Adipocyte (in vitro differentiated cells): ENCODE results near the gene STARD3.

Source experiments
- DNase-seq: peaks from one replicate; pipeline ENCODE4 v3.0.0-alpha.2; 2015; ENCODE audit warnings: low read depth
- H3K27me3 ChIP-seq: replicated peaks from 2 replicates; pipeline ENCODE4 v1.7.0; 2013; ENCODE audit warnings: mild to moderate bottlenecking, low read length, moderate library complexity; ENCODE audit not compliant: control insufficient read depth, insufficient read depth
- H3K36me3 ChIP-seq: 2 replicates; pipeline ENCODE4 v1.7.0; 2013; ENCODE audit warnings: low read length, mild to moderate bottlenecking, moderate library complexity; ENCODE audit not compliant: control insufficient read depth, insufficient read depth, severe bottlenecking
- H3K4me1 ChIP-seq: 2 replicates; pipeline ENCODE4 v1.7.0; 2013; ENCODE audit warnings: mild to moderate bottlenecking, low read length, moderate library complexity; ENCODE audit not compliant: control insufficient read depth, insufficient read depth
- H3K4me3 ChIP-seq: 2 replicates; pipeline ENCODE4 v1.7.0; 2013; ENCODE audit warnings: mild to moderate bottlenecking, low read length, moderate library complexity
- H3K9ac ChIP-seq: 2 replicates; pipeline ENCODE4 v1.7.0; 2013; ENCODE audit warnings: mild to moderate bottlenecking, low read length, moderate library complexity
- H3K9me3 ChIP-seq: 2 replicates; pipeline ENCODE4 v1.7.0; 2013; ENCODE audit warnings: mild to moderate bottlenecking, low read length, moderate library complexity; ENCODE audit not compliant: control insufficient read depth

The STARD3 gene

GRCh38 chr17:39647256-39647655 is 10.3 kb downstream of the STARD3 start:
- no peak overlapping the region for H3K9ac ChIP-seq
- DNase-seq: no peak
- no peaks in the 10 kb centered on the region for H3K27me3 ChIP-seq
- H3K4me3 ChIP-seq: no peak overlapping the region
- no peaks in the 10 kb centered on the region for H3K4me1 ChIP-seq
- no peaks in the 10 kb centered on the region for H3K9me3 ChIP-seq
- H3K36me3 ChIP-seq: no peaks in the 10 kb centered on the region

GRCh38 chr17:39648616-39649366 is 11.8 kb downstream of the STARD3 start:
- DNase-seq: peak; percentile 63
- no peaks in the 10 kb centered on the region for H3K36me3 ChIP-seq
- no peak overlapping the region for H3K4me3 ChIP-seq
- H3K9me3 ChIP-seq: no peaks in the 10 kb centered on the region
- H3K4me1 ChIP-seq: no peaks in the 10 kb centered on the region
- no peak overlapping the region for H3K9ac ChIP-seq
- H3K27me3 ChIP-seq: no peaks in the 10 kb centered on the region

GRCh38 chr17:39650121-39650579 is 13.2 kb downstream of the STARD3 start:
- Histone ChIP-seq H3K4me3 (no peak overlapping the region), H3K27me3 (no peaks in the 10 kb centered on the region), H3K36me3 (peaks cover 4% of the 10 kb centered on the region), H3K9ac (no peak overlapping the region), H3K9me3 (no peaks in the 10 kb centered on the region), H3K4me1 (no peaks in the 10 kb centered on the region)
- DNase-seq: no peak

- no peak overlapping the region for H3K4me3 ChIP-seq
- no peak for DNase-seq
- no peaks in the 10 kb centered on the region for H3K9me3 ChIP-seq
- no peaks in the 10 kb centered on the region for H3K4me1 ChIP-seq
- no peaks in the 10 kb centered on the region for H3K27me3 ChIP-seq
- no peak overlapping the region for H3K9ac ChIP-seq
- peaks cover 4% of the 10 kb centered on the region for H3K36me3 ChIP-seq
Observed at GRCh38 chr17:39651923-39652586, 15.1 kb downstream of the STARD3 start.

- Histone ChIP-seq H3K27me3 (no peaks in the 10 kb centered on the region), H3K36me3 (peaks cover 4% of the 10 kb centered on the region), H3K4me3 (no peak overlapping the region), H3K4me1 (no peaks in the 10 kb centered on the region), H3K9ac (no peak overlapping the region), H3K9me3 (no peaks in the 10 kb centered on the region)
- peak; percentile 22 for DNase-seq
Observed at GRCh38 chr17:39652587-39653315, 15.8 kb downstream of the STARD3 start.

- peaks cover 8% of the 10 kb centered on the region for H3K36me3 ChIP-seq
- no peak for DNase-seq
- no peak overlapping the region for H3K4me3 ChIP-seq
- H3K9ac ChIP-seq: no peak overlapping the region
- H3K4me1 ChIP-seq: no peaks in the 10 kb centered on the region
- H3K9me3 ChIP-seq: no peaks in the 10 kb centered on the region
- H3K27me3 ChIP-seq: no peaks in the 10 kb centered on the region
Observed at GRCh38 chr17:39653316-39653661, 16.3 kb downstream of the STARD3 start.

- Histone ChIP-seq H3K36me3 (peaks cover 14% of the 10 kb centered on the region), H3K9me3 (no peaks in the 10 kb centered on the region), H3K27me3 (no peaks in the 10 kb centered on the region), H3K4me3 (no peak overlapping the region), H3K9ac (no peak overlapping the region), H3K4me1 (no peaks in the 10 kb centered on the region)
- DNase-seq: peak; percentile 49
Observed at GRCh38 chr17:39653662-39654331, 16.9 kb downstream of the STARD3 start.

GRCh38 chr17:39655105-39655504 is 18.2 kb downstream of the STARD3 start:
- H3K27me3 ChIP-seq: no peaks in the 10 kb centered on the region
- H3K4me1 ChIP-seq: no peaks in the 10 kb centered on the region
- no peak for DNase-seq
- H3K9ac ChIP-seq: no peak overlapping the region
- H3K4me3 ChIP-seq: no peak overlapping the region
- no peaks in the 10 kb centered on the region for H3K9me3 ChIP-seq
- H3K36me3 ChIP-seq: peaks cover 22% of the 10 kb centered on the region

- no peak for DNase-seq
- H3K4me3 ChIP-seq: no peak overlapping the region
- no peaks in the 10 kb centered on the region for H3K9me3 ChIP-seq
- peaks cover 38% of the 10 kb centered on the region for H3K36me3 ChIP-seq
- H3K9ac ChIP-seq: no peak overlapping the region
- H3K27me3 ChIP-seq: no peaks in the 10 kb centered on the region
- H3K4me1 ChIP-seq: no peaks in the 10 kb centered on the region
Observed at GRCh38 chr17:39658346-39658745, 21.4 kb downstream of the STARD3 start.

GRCh38 chr17:39658760-39659159 is 21.8 kb downstream of the STARD3 start:
- Histone ChIP-seq H3K36me3 (peaks cover 38% of the 10 kb centered on the region), H3K4me1 (no peaks in the 10 kb centered on the region), H3K9ac (no peak overlapping the region), H3K4me3 (no peak overlapping the region), H3K27me3 (no peaks in the 10 kb centered on the region), H3K9me3 (no peaks in the 10 kb centered on the region)
- no peak for DNase-seq
